Naive thymus-derived CD8-positive, alpha-beta T cell (primary cell): ENCODE measurements around the gene METTL23. TPM values are rescaled to one million over a fixed set of nuclear protein-coding genes. Genes with fewer than 3 reads are reported as not detected.
"Not testable (repeated sequence)": the region's sequence is repeated elsewhere in the genome, so short reads cannot be mapped to it uniquely, and the experiment has no call there.

ENCODE experiments used
- ATAC-seq, 2 donors: fragments of 150-1000 bp; cut with Tn5 transposase in 1 of 2; sonication (Bioruptor Pico), chemical (Tn5 transposase) in 1 of 2; 1 replicate in 1 of 2; 2 replicates in 1 of 2; pipeline ENCODE4 v1.10.0; 2021; ENCODE audit warnings: mild to moderate bottlenecking in 2 of 2, moderate library complexity in 2 of 2
- POLR2A ChIA-PET: fragments of 350-600 bp; sonication (Branson Sonifier 250); formaldehyde crosslinking; loops from one replicate; lab custom pipeline; 2021; ENCODE audit warnings: antibody characterized with exemption; lab: Charles Lee
- DNase-seq, 10 donors: peaks; one replicate each; pipeline versions ENCODE4 v3.0.0 to v3.0.0-alpha.2; 2020 to 2022
- H3K27ac Mint-ChIP-seq, 10 donors: one replicate each; pipeline ENCODE4 v1.8.0; 2020 to 2022; ENCODE audit warnings: mild to moderate bottlenecking in 10 of 10, mixed read lengths in 10 of 10, moderate library complexity in 4 of 10, inconsistent platforms in 1 of 10
- H3K27me3 Mint-ChIP-seq, 5 donors: one replicate each; pipeline ENCODE4 v1.8.0; 2021 to 2022; ENCODE audit warnings: mixed read lengths in 5 of 5
- H3K36me3 Mint-ChIP-seq, 3 donors: one replicate each; pipeline ENCODE4 v1.8.0; 2020 to 2022; ENCODE audit warnings: mixed read lengths in 3 of 3, mild to moderate bottlenecking in 2 of 3, inconsistent platforms in 1 of 3
- H3K4me1 Mint-ChIP-seq, 4 donors: one replicate each; pipeline ENCODE4 v1.8.0; 2021 to 2022; ENCODE audit warnings: mixed read lengths in 4 of 4
- H3K4me3 Mint-ChIP-seq, 10 donors: one replicate each; pipeline ENCODE4 v1.8.0; 2020 to 2022; ENCODE audit warnings: mild to moderate bottlenecking in 10 of 10, mixed read lengths in 10 of 10, moderate library complexity in 6 of 10, inconsistent platforms in 1 of 10
- H3K9me3 Mint-ChIP-seq, 9 donors: one replicate each; pipeline ENCODE4 v1.8.0; 2020 to 2022; ENCODE audit warnings: mixed read lengths in 9 of 9, mild to moderate bottlenecking in 3 of 9, inconsistent platforms in 1 of 9, moderate library complexity in 1 of 9
- polyA plus RNA-seq, 3 donors: library from polyadenylated mRNA; unstranded; fragments of 300-500 nt; fragmentation: Illumina TruSeq; gene quantifications; one replicate each; pipeline ENCODE4 v1.2.3, GENCODE V29; 2021
- total RNA-seq, 8 experiments: library from RNA in 2 of 8; stranded (reverse) in 2 of 8; gene quantifications; one replicate each; pipeline ENCODE4 v1.2.3 and lab custom pipeline; 2021 to 2026

Gene METTL23
- total and polyA plus RNA-seq, 5 experiments from 2014 or later, result 86.2 to 154 (median 140) TPM

GRCh38 chr17:76739568-76740115, 13.0 kb downstream of the METTL23 start:
- not testable (repeated sequence) for H3K9me3 Mint-ChIP-seq, H3K27me3 Mint-ChIP-seq, DNase-seq, ATAC-seq
- Mint-ChIP-seq H3K4me3 (peak overlapping the region in 3 of 10 donors; percentile 10 to 96 (median 39)), H3K4me1 (peaks cover 20 to 42% (median 32%) of the 10 kb centered on the region in 4 donors), H3K36me3 (peaks cover 15 to 52% (median 24%) of the 10 kb centered on the region in 3 donors), H3K27ac (peak overlapping the region in 3 of 10 donors; percentile 20 to 31 (median 27))
- POLR2A ChIA-PET, result interaction anchor here (0.6 to 6.5 kb wide), 6 partner anchors 8 to 1998 kb away, joined by 3 to 184 read pairs (median 26); partner anchors contain the start of genes JMJD6 and METTL23

GRCh38 chr17:76740329-76741118, 13.9 kb downstream of the METTL23 start:
- Mint-ChIP-seq H3K36me3 (peaks cover 8 to 52% (median 20%) of the 10 kb centered on the region in 3 donors), H3K4me1 (peaks cover 14 to 34% (median 25%) of the 10 kb centered on the region in 4 donors), H3K27me3 (no peaks in the 10 kb centered on the region), H3K27ac (peak overlapping the region in 3 of 10 donors; percentile 11 to 40 (median 29)), H3K4me3 (no peak overlapping the region), H3K9me3 (no peaks in the 10 kb centered on the region)
- DNase-seq (no peak), ATAC-seq (no peak)
- POLR2A ChIA-PET, result interaction anchor here (0.7 to 6.5 kb wide), 3 partner anchors 13 to 1999 kb away, joined by 3 to 184 read pairs (median 109); partner anchors contain the start of genes JMJD6 and METTL23

- no peaks in the 10 kb centered on the region for H3K9me3 Mint-ChIP-seq
- H3K27me3 Mint-ChIP-seq, result no peaks in the 10 kb centered on the region
- H3K4me1 Mint-ChIP-seq, result peaks cover 10 to 28% (median 19%) of the 10 kb centered on the region in 4 donors
- DNase-seq (no peak), ATAC-seq (no peak)
- POLR2A ChIA-PET, result interaction anchor here (0.7 kb wide), 2 partner anchors 10 kb away, joined by 3 to 4 read pairs; no protein-coding TSS in a partner anchor
- H3K27ac Mint-ChIP-seq, result no peak overlapping the region
- H3K4me3 Mint-ChIP-seq, result no peak overlapping the region
- peaks cover 5 to 63% (median 23%) of the 10 kb centered on the region in 3 donors for H3K36me3 Mint-ChIP-seq
Measured at GRCh38 chr17:76742958-76743357, 16.3 kb downstream of the METTL23 start.

GRCh38 chr17:76744747-76745146, 18.1 kb downstream of the METTL23 start:
- Mint-ChIP-seq H3K4me3 (no peak overlapping the region), H3K27ac (no peak overlapping the region), H3K27me3 (no peaks in the 10 kb centered on the region), H3K36me3 (peaks cover 5 to 76% (median 23%) of the 10 kb centered on the region in 3 donors), H3K4me1 (peaks cover 0 to 11% (median 5%) of the 10 kb centered on the region in 4 donors), H3K9me3 (no peaks in the 10 kb centered on the region)
- no peak for ATAC-seq
- DNase-seq, result no peak
- POLR2A ChIA-PET, result no interaction called here

- not testable (repeated sequence) for H3K27me3 Mint-ChIP-seq, H3K4me3 Mint-ChIP-seq, ATAC-seq, H3K4me1 Mint-ChIP-seq, DNase-seq, H3K9me3 Mint-ChIP-seq
- H3K27ac Mint-ChIP-seq, result peak overlapping the region in 1 of 10 donors; percentile 27
- peaks cover 5 to 78% (median 23%) of the 10 kb centered on the region in 3 donors for H3K36me3 Mint-ChIP-seq
- POLR2A ChIA-PET, result interaction anchor here (3.8 kb wide), 1 partner anchor 8 kb away, joined by 27 read pairs; the partner anchor contains the start of genes MFSD11 and SRSF2
Measured at GRCh38 chr17:76745785-76746184, 19.1 kb downstream of the METTL23 start.

GRCh38 chr17:76747716-76748363, 21.2 kb downstream of the METTL23 start:
- POLR2A ChIA-PET, result interaction anchor here (0.8 to 3.8 kb wide), 4 partner anchors 10 to 1209 kb away, joined by 3 to 27 read pairs (median 4); partner anchors contain the start of genes MFSD11 and SRSF2
- H3K9me3 Mint-ChIP-seq, result no peaks in the 10 kb centered on the region
- H3K27me3 Mint-ChIP-seq, result no peaks in the 10 kb centered on the region
- peaks cover 5 to 11% (median 10%) of the 10 kb centered on the region in 4 donors for H3K4me1 Mint-ChIP-seq
- no peak overlapping the region for H3K4me3 Mint-ChIP-seq
- no peak for ATAC-seq
- no peak overlapping the region for H3K27ac Mint-ChIP-seq
- no peak for DNase-seq
- H3K36me3 Mint-ChIP-seq, result peaks cover 0 to 60% (median 21%) of the 10 kb centered on the region in 3 donors

GRCh38 chr17:76748657-76749056, 22.0 kb downstream of the METTL23 start:
- DNase-seq, result no peak
- H3K36me3 Mint-ChIP-seq, result peaks cover 0 to 53% (median 21%) of the 10 kb centered on the region in 3 donors
- no peaks in the 10 kb centered on the region for H3K27me3 Mint-ChIP-seq
- POLR2A ChIA-PET, result interaction anchor here (0.7 to 3.8 kb wide), 5 partner anchors 11 to 1116 kb away, joined by 3 to 27 read pairs (median 3); partner anchors contain the start of genes MFSD11 and SRSF2
- H3K4me3 Mint-ChIP-seq, result no peak overlapping the region
- peaks cover 11 to 20% (median 18%) of the 10 kb centered on the region in 4 donors for H3K4me1 Mint-ChIP-seq
- ATAC-seq, result no peak
- H3K9me3 Mint-ChIP-seq, result no peaks in the 10 kb centered on the region
- peak overlapping the region in 2 of 10 donors; percentile 20 to 59 for H3K27ac Mint-ChIP-seq

- Mint-ChIP-seq H3K27me3 (no peaks in the 10 kb centered on the region), H3K4me1 (peaks cover 12 to 25% (median 24%) of the 10 kb centered on the region in 4 donors), H3K4me3 (peak overlapping the region in 1 of 10 donors; percentile 75), H3K9me3 (no peaks in the 10 kb centered on the region), H3K36me3 (peaks cover 0 to 26% (median 4%) of the 10 kb centered on the region in 3 donors), H3K27ac (peak overlapping the region in 7 of 10 donors; percentile 72 to 100 (median 99))
- POLR2A ChIA-PET, result interaction anchor here (0.7 to 6.6 kb wide), 4 partner anchors 14 to 24 kb away, joined by 4 to 109 read pairs (median 16); partner anchors contain the start of genes JMJD6, METTL23, MFSD11 and SRSF2
- no peak for ATAC-seq
- DNase-seq, result no peak
Measured at GRCh38 chr17:76751416-76751993, 24.9 kb downstream of the METTL23 start.

- peak overlapping the region; percentile 90 to 100 (median 99) for H3K27ac Mint-ChIP-seq
- POLR2A ChIA-PET, result interaction anchor here (0.6 to 6.6 kb wide), 7 partner anchors 14 to 560 kb away, joined by 3 to 109 read pairs (median 8); partner anchors contain the start of genes JMJD6, METTL23, MFSD11 and SEC14L1
- DNase-seq (peak in 4 of 10 donors; percentile 8 to 67 (median 32)), ATAC-seq (peak in 1 of 2 donors; percentile 59)
- H3K4me3 Mint-ChIP-seq, result peak overlapping the region in 9 of 10 donors; percentile 37 to 84 (median 67)
- no peaks in the 10 kb centered on the region for H3K27me3 Mint-ChIP-seq
- H3K36me3 Mint-ChIP-seq, result peaks cover 0 to 21% (median 0%) of the 10 kb centered on the region in 3 donors
- no peaks in the 10 kb centered on the region for H3K9me3 Mint-ChIP-seq
- H3K4me1 Mint-ChIP-seq, result peaks cover 12 to 25% (median 24%) of the 10 kb centered on the region in 4 donors
Measured at GRCh38 chr17:76752006-76752405, 25.4 kb downstream of the METTL23 start.

GRCh38 chr17:76753061-76753961, 26.7 kb downstream of the METTL23 start:
- peak overlapping the region; percentile 84 to 96 (median 90) for H3K4me3 Mint-ChIP-seq
- H3K9me3 Mint-ChIP-seq, result no peaks in the 10 kb centered on the region
- peak in 9 of 10 donors; percentile 23 to 92 (median 71) for DNase-seq
- POLR2A ChIA-PET, result interaction anchor here (0.6 to 6.6 kb wide), 13 partner anchors 9 to 1742 kb away, joined by 3 to 109 read pairs (median 4); partner anchors contain the start of genes JMJD6, METTL23, MFSD11 and SEC14L1
- peak; percentile 90 to 94 for ATAC-seq
- no peaks in the 10 kb centered on the region for H3K27me3 Mint-ChIP-seq
- H3K36me3 Mint-ChIP-seq, result peaks cover 0 to 15% (median 0%) of the 10 kb centered on the region in 3 donors
- peaks cover 14 to 25% (median 24%) of the 10 kb centered on the region in 4 donors for H3K4me1 Mint-ChIP-seq
- H3K27ac Mint-ChIP-seq, result peak overlapping the region; percentile 90 to 100 (median 99)
